Urothelium cell line (cell line): ENCODE data around the gene STPG3.
"Not testable (repeated sequence)": the region's sequence is repeated elsewhere in the genome, so short reads cannot be mapped to it uniquely, and the experiment has no call there.

Experiments used
- DNase-seq: peaks from one replicate; pipeline ENCODE4 v3.0.0; 2011; ENCODE audit warnings: low spot score, mixed read lengths
- FAIRE-seq: peaks from 2 replicates; lab custom pipeline; 2011; peaks lifted over from hg19 to GRCh38; lab: Jason Lieb, UNC

STPG3 gene

GRCh38 chr9:137232510-137232909, 18.6 kb upstream of the STPG3 start:
- no peak for FAIRE-seq
- DNase-seq = no peak

GRCh38 chr9:137233143-137233980, 17.7 kb upstream of the STPG3 start:
- no peak for DNase-seq

GRCh38 chr9:137234055-137234697, 16.9 kb upstream of the STPG3 start:
- FAIRE-seq = no peak
- DNase-seq = no peak

More at GRCh38 chr9:137233143-137233980, 17.7 kb upstream of the STPG3 start:
- FAIRE-seq = no peak

- DNase-seq (no peak), FAIRE-seq (no peak)
Observed at GRCh38 chr9:137234758-137235423, 16.2 kb upstream of the STPG3 start.

DNA sequence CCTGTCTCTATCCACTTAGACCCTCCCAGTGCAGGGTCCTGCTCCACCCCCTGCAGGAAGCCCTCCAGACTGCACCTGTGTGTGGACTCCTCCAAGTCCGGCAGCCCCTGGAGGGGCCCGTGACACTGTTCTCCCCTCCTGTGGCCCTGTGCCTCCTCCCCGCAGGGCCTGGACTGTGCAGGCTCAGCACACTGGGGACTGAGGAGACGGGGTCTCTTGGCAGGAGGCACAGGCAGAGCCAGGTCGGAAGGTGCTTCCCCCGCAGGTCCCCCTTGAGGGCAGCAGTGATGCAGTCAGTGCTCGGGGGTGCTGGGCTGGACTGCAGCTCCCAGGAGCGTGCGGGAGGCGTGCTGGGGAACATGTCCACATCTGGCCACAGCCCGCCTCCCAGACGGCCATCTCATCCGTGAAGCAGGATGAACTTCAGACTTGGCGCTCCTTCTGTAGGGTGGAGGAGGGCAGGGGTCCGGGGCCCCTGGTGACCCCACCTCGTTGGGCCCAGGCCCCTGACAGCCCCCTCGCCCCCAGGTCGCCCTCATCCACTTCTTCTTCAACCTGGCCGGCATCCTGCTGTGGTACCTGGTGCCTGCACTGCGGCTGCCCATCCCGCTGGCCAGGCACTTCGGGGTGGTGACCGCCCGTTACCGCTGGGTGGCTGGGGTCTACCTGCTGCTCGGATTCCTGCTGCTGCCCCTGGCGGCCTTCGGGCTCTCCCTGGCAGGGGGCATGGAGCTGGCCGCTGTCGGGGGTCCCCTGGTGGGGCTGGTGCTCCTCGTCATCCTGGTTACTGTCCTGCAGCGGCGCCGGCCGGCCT, 15.5 kb upstream of the STPG3 start:
- DNase-seq (no peak), FAIRE-seq (no peak)

DNA sequence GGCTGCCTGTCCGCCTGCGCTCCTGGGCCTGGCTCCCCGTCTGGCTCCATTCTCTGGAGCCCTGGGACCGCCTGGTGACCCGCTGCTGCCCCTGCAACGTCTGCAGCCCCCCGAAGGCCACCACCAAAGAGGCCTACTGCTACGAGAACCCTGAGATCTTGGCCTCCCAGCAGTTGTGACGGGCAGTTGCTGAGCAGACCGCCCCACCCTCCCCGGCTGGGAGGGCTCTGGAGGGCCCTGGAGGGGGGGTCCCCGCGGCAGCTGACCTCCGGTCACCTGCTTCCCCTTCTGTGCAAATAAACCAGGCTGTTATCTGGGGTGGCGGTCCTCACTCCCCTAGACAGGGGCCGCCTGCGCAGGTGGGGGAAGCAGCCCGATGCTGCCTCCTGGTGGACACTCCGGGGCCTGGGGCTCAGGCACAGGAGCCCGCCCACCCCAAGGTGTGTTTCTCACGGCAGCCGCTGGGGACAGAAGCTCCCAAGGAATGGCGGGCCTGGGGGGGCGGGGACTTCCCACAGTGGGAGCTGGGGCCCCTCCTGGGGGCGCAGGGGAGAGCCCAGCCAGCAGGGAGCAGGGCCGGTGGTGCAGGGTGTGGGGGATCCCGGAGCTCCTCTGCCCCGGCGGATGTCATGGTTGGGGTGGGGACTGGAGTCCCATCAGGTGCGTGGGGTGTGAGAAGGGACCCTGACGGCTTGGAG, 14.7 kb upstream of the STPG3 start:
- peak; percentile 91 for DNase-seq
- peak; percentile 32 for FAIRE-seq

GRCh38 chr9:137236936-137237421, 14.1 kb upstream of the STPG3 start:
- no peak for DNase-seq
- no peak for FAIRE-seq

DNA sequence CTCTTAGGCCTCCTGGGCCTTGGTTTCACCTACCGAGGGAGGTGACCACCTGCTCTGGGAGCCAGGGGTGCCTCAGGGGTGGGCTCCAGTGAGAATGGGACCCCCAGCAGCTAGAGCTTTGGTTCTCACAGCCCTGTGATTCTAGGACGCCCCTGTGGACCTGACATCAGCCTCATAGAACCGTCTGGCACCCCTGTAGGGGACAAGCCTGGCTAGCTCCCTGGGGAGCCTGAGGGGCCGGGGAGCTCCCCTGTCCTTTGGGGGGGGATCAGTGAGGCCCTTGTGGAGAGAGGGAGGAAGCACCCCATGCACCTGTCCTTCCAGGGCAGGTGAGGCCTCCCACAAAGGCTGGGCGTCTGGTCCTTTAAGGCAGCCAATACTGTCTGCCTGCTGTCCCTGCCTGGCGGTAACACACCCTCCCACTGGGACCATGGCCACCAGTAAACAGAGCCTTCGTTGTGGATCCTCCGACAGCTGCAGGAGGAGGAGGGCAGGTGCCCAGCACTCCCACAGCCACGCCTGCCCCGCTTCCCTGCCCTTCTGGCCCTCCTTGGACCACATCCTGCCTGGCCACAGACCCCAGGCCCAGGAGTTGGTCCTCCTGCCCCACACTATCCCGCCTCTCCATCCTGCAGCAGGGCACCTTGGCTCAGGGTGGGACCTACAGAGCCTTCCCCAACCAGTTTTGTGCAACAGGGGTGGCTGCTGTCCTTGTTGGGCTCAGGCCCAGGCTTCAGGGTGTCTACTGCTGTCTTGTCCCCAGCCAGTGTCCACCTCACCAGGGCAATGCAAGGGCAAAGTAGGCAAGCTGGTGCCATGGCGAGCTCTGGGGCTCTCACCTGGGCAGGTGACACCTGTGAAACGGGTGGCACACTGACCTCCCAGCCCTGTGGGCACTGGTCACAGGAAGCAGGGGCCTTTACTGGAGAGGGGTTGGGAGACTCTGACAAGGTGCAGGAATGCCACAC, 13.0 kb upstream of the STPG3 start:
- FAIRE-seq = no peak
- no peak for DNase-seq

DNA sequence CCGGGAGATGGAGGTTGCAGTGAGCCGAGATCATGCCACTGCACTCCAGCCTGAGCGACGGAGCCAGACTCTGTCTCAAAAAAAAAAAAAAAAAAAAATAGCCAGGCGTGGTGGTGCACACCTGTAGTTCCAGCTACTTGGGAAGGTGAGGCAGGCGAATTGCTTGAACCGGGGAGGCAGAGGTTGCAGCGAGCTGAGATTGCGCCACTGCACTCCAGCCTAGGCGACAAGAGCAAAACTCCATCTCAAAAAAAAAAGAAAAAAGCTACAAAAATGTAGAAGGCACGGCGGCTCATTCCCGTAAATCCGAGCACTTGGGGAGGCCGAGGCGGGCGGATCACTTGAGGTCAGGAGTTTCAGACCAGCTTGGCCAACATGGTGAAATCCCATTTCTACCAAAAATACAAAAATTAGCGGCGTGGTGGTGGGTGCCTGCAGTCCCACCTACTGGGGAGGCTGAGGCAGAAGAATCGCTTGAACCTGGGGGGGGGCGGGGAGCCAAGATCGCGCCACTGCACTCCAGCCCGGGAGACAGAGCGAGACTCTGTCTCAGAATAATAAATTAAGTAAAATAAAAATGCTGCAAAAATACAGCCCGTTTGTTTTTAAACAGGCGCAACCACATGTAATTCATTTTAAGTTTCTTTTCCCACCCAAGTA, 11.4 kb upstream of the STPG3 start:
- not testable (repeated sequence) for FAIRE-seq, DNase-seq

GRCh38 chr9:137240318-137240840, 10.7 kb upstream of the STPG3 start:
- FAIRE-seq (no peak), DNase-seq (peak; percentile 61)

DNA sequence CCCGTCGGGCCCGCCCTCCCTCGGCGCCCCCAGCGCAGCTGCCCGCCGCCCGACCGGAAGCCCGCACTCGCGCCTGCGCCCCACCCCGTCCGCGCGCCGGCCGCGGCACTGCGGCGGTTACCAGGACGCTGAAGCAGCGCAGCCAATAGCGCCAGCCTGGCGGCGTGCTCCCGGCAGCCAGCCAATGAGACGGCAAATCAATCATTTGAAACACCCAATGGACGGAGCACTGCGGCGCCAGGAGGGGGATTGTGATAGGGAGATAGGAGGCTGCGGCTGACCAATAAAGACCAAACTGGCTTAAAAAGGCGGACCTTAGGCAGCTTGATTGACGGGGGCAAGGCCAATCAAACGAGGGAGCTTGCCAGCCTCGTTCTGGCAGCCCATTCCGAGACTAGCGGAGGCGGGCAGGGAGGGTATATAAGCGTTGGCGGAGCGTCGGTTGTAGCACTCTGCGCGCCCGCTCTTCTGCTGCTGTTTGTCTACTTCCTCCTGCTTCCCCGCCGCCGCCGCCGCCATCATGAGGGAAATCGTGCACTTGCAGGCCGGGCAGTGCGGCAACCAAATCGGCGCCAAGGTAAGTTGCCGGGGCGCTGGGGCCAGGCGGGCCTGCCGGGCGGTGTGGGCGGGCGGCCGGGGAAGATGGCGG, 10.1 kb upstream of the STPG3 start, which contains the start of gene TUBB4B:
TSS of gene TUBB4B (plus strand) at position 447 of the 649 bp plus-strand sequence. CDS start at position 521, 74 bp downstream.
- FAIRE-seq = peak; percentile 93
- DNase-seq = peak; percentile 98

- no peak for FAIRE-seq
- DNase-seq = peak; percentile 76
Observed at GRCh38 chr9:137241490-137242268, 9.4 kb upstream of the STPG3 start.

- FAIRE-seq = no peak
Observed at GRCh38 chr9:137242269-137243203, 8.6 kb upstream of the STPG3 start.

DNA sequence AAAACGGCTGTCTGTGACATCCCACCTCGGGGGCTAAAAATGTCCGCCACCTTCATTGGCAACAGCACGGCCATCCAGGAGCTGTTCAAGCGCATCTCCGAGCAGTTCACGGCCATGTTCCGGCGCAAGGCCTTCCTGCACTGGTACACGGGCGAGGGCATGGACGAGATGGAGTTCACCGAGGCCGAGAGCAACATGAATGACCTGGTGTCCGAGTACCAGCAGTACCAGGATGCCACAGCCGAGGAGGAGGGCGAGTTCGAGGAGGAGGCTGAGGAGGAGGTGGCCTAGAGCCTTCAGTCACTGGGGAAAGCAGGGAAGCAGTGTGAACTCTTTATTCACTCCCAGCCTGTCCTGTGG, 7.8 kb upstream of the STPG3 start:
- FAIRE-seq, DNase-seq: not testable (repeated sequence)

More at GRCh38 chr9:137242269-137243203, 8.6 kb upstream of the STPG3 start:
- no peak for DNase-seq

- DNase-seq (no peak), FAIRE-seq (peak; percentile 42)
Observed at GRCh38 chr9:137243626-137244485, 7.2 kb upstream of the STPG3 start.
